ENCODE data around the gene OR2L3.
"Not testable (repeated sequence)": the region's sequence is repeated elsewhere in the genome, so short reads cannot be mapped to it uniquely, and the experiment has no call there.

OR2L3 gene

GRCh38 chr1:248065071-248065470 is 18.4 kb downstream of the OR2L3 start:
- H3K4me3 ChIP-seq (ENCODE audit: low read length), result no peak overlapping the region
- H3K27me3 ChIP-seq (ENCODE audit: insufficient read depth, low read length), result no peaks in the 10 kb centered on the region
- no peaks in the 10 kb centered on the region for H3K36me3 ChIP-seq (ENCODE audit: insufficient read depth, low read depth, low read length)
- no peak overlapping the region for H3K27ac ChIP-seq (ENCODE audit: low read length)
- peaks cover 66% of the 10 kb centered on the region for H3K9me3 ChIP-seq (ENCODE audit: insufficient read depth, low read depth, low read length)
- no peak overlapping the region for H3K9ac ChIP-seq (ENCODE audit: low read depth, low read length)
- no peaks in the 10 kb centered on the region for H3K4me1 ChIP-seq (ENCODE audit: insufficient read depth, low read length)

GRCh38 chr1:248065604-248066003 is 19.0 kb downstream of the OR2L3 start:
- Histone ChIP-seq H3K9ac (ENCODE audit: low read depth, low read length) (no peak overlapping the region), H3K27ac (ENCODE audit: low read length) (no peak overlapping the region), H3K9me3 (ENCODE audit: insufficient read depth, low read depth, low read length) (peaks cover 61% of the 10 kb centered on the region), H3K4me1 (ENCODE audit: insufficient read depth, low read length) (no peaks in the 10 kb centered on the region), H3K36me3 (ENCODE audit: insufficient read depth, low read depth, low read length) (no peaks in the 10 kb centered on the region), H3K4me3 (ENCODE audit: low read length) (no peak overlapping the region), H3K27me3 (ENCODE audit: insufficient read depth, low read length) (no peaks in the 10 kb centered on the region)

GRCh38 chr1:248083864-248084263 is 37.2 kb downstream of the OR2L3 start:
- not testable (repeated sequence) for H3K4me3 ChIP-seq (ENCODE audit: low read length); H3K27ac ChIP-seq (ENCODE audit: low read length); H3K36me3 ChIP-seq (ENCODE audit: insufficient read depth, low read depth, low read length); H3K9ac ChIP-seq (ENCODE audit: low read depth, low read length); H3K27me3 ChIP-seq (ENCODE audit: insufficient read depth, low read length); H3K4me1 ChIP-seq (ENCODE audit: insufficient read depth, low read length)
- peaks cover 82% of the 10 kb centered on the region for H3K9me3 ChIP-seq (ENCODE audit: insufficient read depth, low read depth, low read length)

DNA sequence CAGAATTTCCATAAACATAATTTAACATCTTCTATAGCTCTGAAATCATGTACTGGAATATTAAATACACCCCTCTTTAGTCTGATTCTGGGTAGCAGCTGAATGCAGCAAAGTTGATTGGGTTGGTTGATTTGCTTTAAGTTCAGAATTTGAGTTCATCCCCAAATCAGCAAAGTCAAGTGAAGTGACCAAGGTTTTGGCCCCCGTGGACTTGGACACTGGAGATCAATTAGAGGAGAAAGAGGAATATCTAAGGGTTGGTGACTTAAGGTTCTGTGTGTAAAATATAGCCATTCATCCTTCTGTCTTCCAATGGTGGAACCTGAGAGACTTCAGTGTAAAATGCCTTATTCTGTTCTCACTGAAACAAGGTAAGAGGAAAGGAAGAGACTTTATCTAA is 48.2 kb downstream of the OR2L3 start, which contains the start of gene OR2L13:
TSS of gene OR2L13 (plus strand) at position 301 of the 400 bp plus-strand sequence. CDS start 4,192 bp downstream, outside the sequence.
- H3K27me3 ChIP-seq (ENCODE audit: insufficient read depth, low read length), result no peaks in the 10 kb centered on the region
- no peaks in the 10 kb centered on the region for H3K36me3 ChIP-seq (ENCODE audit: insufficient read depth, low read depth, low read length)
- H3K9me3 ChIP-seq (ENCODE audit: insufficient read depth, low read depth, low read length), result peaks cover 96% of the 10 kb centered on the region
- no peak within 1 kb of the TSS for H3K9ac ChIP-seq (ENCODE audit: low read depth, low read length)
- no peak within 1 kb of the TSS for H3K4me3 ChIP-seq (ENCODE audit: low read length)
- no peaks in the 10 kb centered on the region for H3K4me1 ChIP-seq (ENCODE audit: insufficient read depth, low read length)
- no peak within 1 kb of the TSS for H3K27ac ChIP-seq (ENCODE audit: low read length)

DNA sequence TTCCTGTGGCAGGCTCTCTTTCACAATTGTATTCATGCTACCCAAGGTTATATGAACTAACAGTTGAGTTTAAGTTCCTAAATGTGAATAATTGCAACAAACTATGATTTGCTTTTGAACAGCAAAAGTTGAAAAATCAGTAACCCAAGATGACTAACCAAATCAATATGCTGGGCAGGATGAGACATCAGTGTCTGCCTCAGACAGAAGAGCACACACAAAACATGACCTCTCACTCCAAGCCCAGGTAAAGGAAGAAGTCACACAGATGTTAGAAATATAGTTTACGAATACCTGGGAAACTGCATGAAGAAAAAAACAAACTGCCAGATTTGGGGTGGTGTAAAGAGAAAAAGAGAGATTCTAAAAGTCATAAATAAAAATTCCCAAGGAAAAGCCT is 51.9 kb downstream of the OR2L3 start:
- Histone ChIP-seq H3K4me1 (ENCODE audit: insufficient read depth, low read length) (no peaks in the 10 kb centered on the region), H3K9me3 (ENCODE audit: insufficient read depth, low read depth, low read length) (peaks cover 94% of the 10 kb centered on the region), H3K4me3 (ENCODE audit: low read length) (no peak overlapping the region), H3K36me3 (ENCODE audit: insufficient read depth, low read depth, low read length) (no peaks in the 10 kb centered on the region), H3K9ac (ENCODE audit: low read depth, low read length) (no peak overlapping the region), H3K27me3 (ENCODE audit: insufficient read depth, low read length) (no peaks in the 10 kb centered on the region), H3K27ac (ENCODE audit: low read length) (no peak overlapping the region)

- Histone ChIP-seq H3K4me3 (ENCODE audit: low read length) (no peak overlapping the region), H3K9me3 (ENCODE audit: insufficient read depth, low read depth, low read length) (peaks cover 94% of the 10 kb centered on the region), H3K27me3 (ENCODE audit: insufficient read depth, low read length) (no peaks in the 10 kb centered on the region), H3K27ac (ENCODE audit: low read length) (no peak overlapping the region), H3K36me3 (ENCODE audit: insufficient read depth, low read depth, low read length) (no peaks in the 10 kb centered on the region), H3K4me1 (ENCODE audit: insufficient read depth, low read length) (no peaks in the 10 kb centered on the region), H3K9ac (ENCODE audit: low read depth, low read length) (no peak overlapping the region)
Observed at GRCh38 chr1:248102847-248103246, 56.2 kb downstream of the OR2L3 start.

DNA sequence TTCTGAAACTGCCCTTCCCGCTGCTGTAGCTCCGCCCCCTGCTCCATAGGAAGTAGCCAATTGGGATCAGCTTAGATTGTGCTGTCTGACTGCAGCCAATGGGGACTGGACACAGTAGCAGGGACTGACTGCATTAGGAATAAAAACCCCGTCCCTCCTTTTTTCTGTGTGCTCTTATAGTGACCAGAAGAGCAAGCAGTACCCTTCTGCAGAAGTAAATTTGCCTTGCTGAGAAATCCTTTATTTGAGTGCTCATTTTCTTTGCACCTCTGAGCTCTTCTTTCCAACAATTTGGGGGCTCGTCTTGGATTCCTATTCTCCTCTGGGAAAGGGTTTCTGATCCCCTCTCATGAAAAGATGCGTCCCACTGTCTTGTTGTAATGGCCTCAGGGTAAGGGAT is 64.5 kb downstream of the OR2L3 start:
- Histone ChIP-seq H3K36me3 (ENCODE audit: insufficient read depth, low read depth, low read length) (no peaks in the 10 kb centered on the region), H3K4me1 (ENCODE audit: insufficient read depth, low read length) (no peaks in the 10 kb centered on the region), H3K27ac (ENCODE audit: low read length) (no peak overlapping the region), H3K27me3 (ENCODE audit: insufficient read depth, low read length) (no peaks in the 10 kb centered on the region), H3K9me3 (ENCODE audit: insufficient read depth, low read depth, low read length) (peaks cover 86% of the 10 kb centered on the region), H3K4me3 (ENCODE audit: low read length) (no peak overlapping the region), H3K9ac (ENCODE audit: low read depth, low read length) (no peak overlapping the region)
